Neuronal stem cell (in vitro differentiated cells): Measurements from ENCODE around the gene ELN.

Source experiments
- DNase-seq: peaks from one replicate; pipeline ENCODE4 v3.0.0-alpha.2; 2013; ENCODE audit warnings: low spot score
- H2AFZ ChIP-seq: one replicate; pipeline ENCODE4 v1.6.1; 2013; ENCODE audit warnings: mild to moderate bottlenecking, low read length, inconsistent platforms
- H2AK5ac ChIP-seq: 2 replicates; pipeline ENCODE4 v1.6.1; 2013; ENCODE audit warnings: low read depth, mild to moderate bottlenecking, inconsistent platforms, low read length, moderate library complexity, mixed read lengths
- H2BK120ac ChIP-seq: 2 replicates; pipeline ENCODE4 v1.6.1; 2013; ENCODE audit warnings: low read depth, mild to moderate bottlenecking, inconsistent platforms, low read length, moderate library complexity, mixed read lengths
- H2BK12ac ChIP-seq: one replicate; pipeline ENCODE4 v1.6.1; 2013; ENCODE audit warnings: low read length, inconsistent platforms
- H2BK15ac ChIP-seq: 2 replicates; pipeline ENCODE4 v1.6.1; 2013; ENCODE audit warnings: mild to moderate bottlenecking, low read length, inconsistent platforms, mixed read lengths
- H2BK5ac ChIP-seq: one replicate; pipeline ENCODE4 v1.6.1; 2013; ENCODE audit warnings: inconsistent platforms, mild to moderate bottlenecking, low read length, moderate library complexity
- H3K14ac ChIP-seq: one replicate; pipeline ENCODE4 v1.6.1; 2013; ENCODE audit warnings: low read length, inconsistent platforms
- H3K18ac ChIP-seq: 2 replicates; pipeline ENCODE4 v1.6.1; 2013; ENCODE audit warnings: low read length, inconsistent platforms
- H3K23ac ChIP-seq: 2 replicates; pipeline ENCODE4 v1.6.1; 2013; ENCODE audit warnings: low read depth, mild to moderate bottlenecking, mixed read lengths, low read length, inconsistent platforms; ENCODE audit not compliant: poor library complexity
- H3K27ac ChIP-seq: replicated peaks from 3 replicates; pipeline ENCODE4 v1.5.1; 2013; ENCODE audit warnings: low read length, inconsistent platforms
- H3K27me3 ChIP-seq, 3 experiments: 2 replicates each; pipeline ENCODE4 v1.6.1; 2013; ENCODE audit warnings: low read length in 3 of 3, mild to moderate bottlenecking in 2 of 3, inconsistent platforms in 1 of 3, low read depth in 1 of 3, mixed read lengths in 1 of 3, moderate library complexity in 1 of 3; ENCODE audit not compliant: control insufficient read depth in 3 of 3, insufficient read depth in 3 of 3
- H3K36me3 ChIP-seq, 2 donors: replicated peaks in 1 of 2; 2 replicates each; pipeline ENCODE4 v1.6.1; 2013; ENCODE audit warnings: low read length in 2 of 2; ENCODE audit not compliant: control insufficient read depth in 2 of 2, insufficient read depth in 2 of 2
- H3K4ac ChIP-seq: 2 replicates; pipeline ENCODE4 v1.6.1; 2013; ENCODE audit warnings: inconsistent platforms, mild to moderate bottlenecking, low read length, moderate library complexity
- H3K4me1 ChIP-seq, 2 donors: 1 replicate in 1 of 2; 2 replicates in 1 of 2; pipeline ENCODE4 v1.6.1; 2013; ENCODE audit warnings: low read length in 2 of 2, low read depth in 1 of 2; ENCODE audit not compliant: control insufficient read depth in 2 of 2, insufficient read depth in 1 of 2
- H3K4me2 ChIP-seq: one replicate; pipeline ENCODE4 v1.6.1; 2013; ENCODE audit warnings: mild to moderate bottlenecking, low read length, inconsistent platforms; ENCODE audit not compliant: insufficient read depth, poor library complexity, severe bottlenecking
- H3K4me3 ChIP-seq, 2 donors: 2 replicates each; pipeline ENCODE4 v1.5.1; 2013; ENCODE audit warnings: low read length in 2 of 2, mild to moderate bottlenecking in 2 of 2, inconsistent platforms in 1 of 2, moderate library complexity in 1 of 2
- H3K79me1 ChIP-seq: one replicate; pipeline ENCODE4 v1.6.1; 2013; ENCODE audit warnings: low read depth, mild to moderate bottlenecking, inconsistent platforms, low read length, moderate library complexity
- H3K9ac ChIP-seq: one replicate; pipeline ENCODE4 v1.6.1; 2013; ENCODE audit warnings: mild to moderate bottlenecking, low read depth, low read length, inconsistent platforms; ENCODE audit not compliant: poor library complexity
- H3K9me3 ChIP-seq, 2 donors: replicated peaks in 1 of 2; 2 replicates each; pipeline versions ENCODE3 to v1.6.1; 2013; ENCODE audit warnings: low read length in 2 of 2, mild to moderate bottlenecking in 2 of 2, inconsistent platforms in 1 of 2, low read depth in 1 of 2, mixed read lengths in 1 of 2, moderate library complexity in 1 of 2; ENCODE audit not compliant: control insufficient read depth in 2 of 2, insufficient read depth in 1 of 2
- H4K8ac ChIP-seq: one replicate; pipeline ENCODE4 v1.6.1; 2013; ENCODE audit warnings: low read depth, mild to moderate bottlenecking, inconsistent platforms, low read length, moderate library complexity
- H4K91ac ChIP-seq: one replicate; pipeline ENCODE4 v1.6.1; 2013; ENCODE audit warnings: low read length, low read depth, mild to moderate bottlenecking, inconsistent platforms; ENCODE audit not compliant: poor library complexity
- WGBS, 2 donors: extraction: QIAGEN DNeasy Blood & Tissue Kit; methylation state at CpG; one replicate each; pipeline ENCODE4 v1.1.7; 2013; ENCODE audit warnings: missing lambda C conversion rate in 2 of 2, mixed read lengths in 1 of 2; ENCODE audit not compliant: insufficient read length in 2 of 2, insufficient replicate concordance in 1 of 2; ENCODE audit errors: extremely low coverage in 2 of 2; 5-methylcytosine and 5-hydroxymethylcytosine counted together

Gene ELN

DNA sequence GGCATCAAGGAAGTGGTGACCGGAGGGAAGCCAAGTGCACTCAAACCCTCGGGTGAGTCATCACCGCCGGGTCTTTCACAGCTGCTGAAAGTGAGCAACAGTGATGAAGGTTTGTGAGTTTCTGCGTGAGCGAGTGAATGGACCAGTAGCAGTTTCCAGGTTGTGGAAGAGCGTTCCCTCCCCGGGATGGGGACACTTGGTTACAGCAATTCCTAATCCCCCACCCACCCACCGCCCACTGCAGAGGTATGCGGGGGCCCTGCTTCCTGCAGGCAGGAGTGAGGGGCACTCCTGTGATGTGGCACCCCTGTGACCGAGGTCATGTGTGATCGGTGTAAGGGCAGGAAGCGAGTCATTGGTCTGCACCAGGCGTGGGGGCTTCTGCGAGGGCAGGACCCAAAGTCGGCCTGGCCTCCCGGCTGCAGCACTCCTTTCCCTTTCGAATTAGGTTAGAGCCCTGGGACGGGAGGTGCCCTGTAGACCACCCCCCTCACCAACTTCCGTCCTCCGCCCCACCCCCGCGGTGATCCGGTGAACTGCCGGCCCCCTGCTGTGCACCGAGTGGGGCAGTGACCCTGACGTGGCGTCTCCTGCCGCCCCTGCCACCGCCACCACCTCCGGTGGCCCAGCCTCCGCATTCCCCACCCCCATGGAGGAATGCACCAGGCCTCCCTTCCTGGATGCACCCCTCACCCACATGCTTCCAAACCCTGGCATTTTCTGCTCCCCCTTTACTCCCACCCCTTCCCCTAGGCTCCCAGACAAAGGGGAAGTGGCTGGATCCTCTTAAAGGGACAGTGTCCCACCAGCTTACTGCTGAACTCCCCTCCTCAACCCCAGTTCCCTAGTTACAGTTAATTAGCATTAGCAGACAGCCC, 66.5 kb downstream of the ELN start:
- peak overlapping the region; percentile 89 for H3K14ac ChIP-seq
- H4K91ac ChIP-seq = no peak overlapping the region
- H4K8ac ChIP-seq = no peak overlapping the region
- H3K27ac ChIP-seq = peak overlapping the region; percentile 48
- no peak overlapping the region for H3K23ac ChIP-seq
- peak overlapping the region; percentile 87 for H2AFZ ChIP-seq
- no CpG with 5 or more reads among the region's 32 CpGs for whole genome bisulfite sequencing, 2 donors
- no peak overlapping the region for H2BK12ac ChIP-seq
- peak overlapping the region; percentile 45 for H2BK15ac ChIP-seq
- peak; percentile 54 for DNase-seq
- H3K9ac ChIP-seq = peak overlapping the region; percentile 73
- H3K4me1 ChIP-seq = peaks cover 28 to 38% of the 10 kb centered on the region in 2 donors
- peak overlapping the region; percentile 83 for H2BK120ac ChIP-seq
- H2AK5ac ChIP-seq = peak overlapping the region; percentile 98
- H3K4ac ChIP-seq = peak overlapping the region; percentile 53
- peaks cover 12% of the 10 kb centered on the region for H3K79me1 ChIP-seq
- no peaks in the 10 kb centered on the region for H3K27me3 ChIP-seq
- peaks cover 9 to 21% of the 10 kb centered on the region in 2 donors for H3K9me3 ChIP-seq
- H2BK5ac ChIP-seq = peak overlapping the region; percentile 7
- peak overlapping the region in 1 of 2 donors; percentile 42 for H3K4me3 ChIP-seq
- peak overlapping the region; percentile 94 for H3K18ac ChIP-seq
- peaks cover 22 to 47% of the 10 kb centered on the region in 2 donors for H3K36me3 ChIP-seq
- H3K4me2 ChIP-seq = peak overlapping the region; percentile 49

DNA sequence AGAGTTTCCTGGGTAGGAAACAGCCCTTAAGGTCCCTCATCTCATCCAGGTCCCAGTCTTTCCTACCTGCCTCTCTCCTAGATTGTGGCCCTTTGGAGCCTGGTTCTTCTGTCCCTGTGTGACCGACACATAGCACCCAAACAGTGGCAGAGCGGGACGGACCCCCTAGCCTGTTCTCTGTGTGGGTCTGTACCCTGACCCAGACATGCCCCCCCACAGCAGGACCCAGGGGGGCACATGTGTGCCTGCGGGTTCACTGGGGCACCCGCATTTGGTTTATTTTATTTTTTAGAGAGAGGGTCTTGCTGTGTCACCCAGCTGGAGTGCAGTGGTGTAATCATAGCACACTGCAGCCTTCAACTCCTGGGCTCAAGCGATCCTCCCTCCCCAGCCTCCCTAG, 67.2 kb downstream of the ELN start:
- WGBS, 2 donors = no CpG with 5 or more reads among the region's 6 CpGs
- no peak overlapping the region for H4K91ac ChIP-seq

DNA sequence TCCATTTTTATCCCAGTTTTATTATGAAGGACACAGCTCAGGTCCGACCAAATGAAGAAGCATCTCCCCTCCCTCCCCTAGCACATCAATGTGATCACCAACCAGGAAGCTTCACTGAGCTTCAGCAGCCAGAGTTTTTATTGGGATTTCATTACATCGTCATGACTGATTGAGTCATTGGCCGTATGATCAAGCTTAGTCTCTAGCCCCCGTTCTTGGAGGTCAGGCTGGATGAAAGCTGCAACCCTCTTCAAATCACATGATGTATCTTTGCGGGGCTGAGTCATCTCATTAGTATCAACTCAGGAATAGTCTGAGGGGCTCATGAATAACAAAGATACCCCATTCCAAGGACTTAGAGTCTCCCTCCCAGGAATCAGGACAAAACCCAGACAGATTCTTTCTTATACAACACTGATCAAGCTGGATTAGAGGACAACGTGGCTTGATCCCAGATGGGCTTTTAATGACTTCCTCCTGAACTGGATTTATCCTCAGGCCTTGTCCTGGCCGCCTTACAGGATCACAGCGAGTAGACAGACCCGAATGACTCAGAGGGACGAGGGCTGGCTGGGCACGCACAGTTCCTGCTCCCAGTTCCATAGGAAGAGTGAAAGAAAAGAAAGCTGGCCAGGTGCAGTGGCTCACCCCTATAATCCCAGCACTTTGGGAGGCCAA, 70.1 kb downstream of the ELN start:
- Histone ChIP-seq H3K4me3 (no peak overlapping the region), H4K91ac (no peak overlapping the region), H3K27ac (no peak overlapping the region), H3K79me1 (peaks cover 12% of the 10 kb centered on the region), H3K27me3 (no peaks in the 10 kb centered on the region), H3K4me2 (no peak overlapping the region), H3K36me3 (peaks cover 22 to 72% of the 10 kb centered on the region in 2 donors), H2BK120ac (no peak overlapping the region), H3K18ac (no peak overlapping the region), H2BK5ac (no peak overlapping the region), H2BK12ac (no peak overlapping the region), H4K8ac (no peak overlapping the region), H2BK15ac (no peak overlapping the region), H3K23ac (no peak overlapping the region), H2AK5ac (no peak overlapping the region), H3K9ac (no peak overlapping the region), H3K14ac (no peak overlapping the region), H3K4me1 (peaks cover 18 to 21% of the 10 kb centered on the region in 2 donors), H3K9me3 (peaks cover 9 to 21% of the 10 kb centered on the region in 2 donors), H2AFZ (no peak overlapping the region), H3K4ac (no peak overlapping the region)
- no CpG with 5 or more reads among the region's 11 CpGs for WGBS, 2 donors
- DNase-seq = no peak

More for the DNA sequence above, 67.2 kb downstream of the ELN start:
- Histone ChIP-seq H2BK12ac (peak overlapping the region; percentile 95), H3K4me1 (peaks cover 28 to 38% of the 10 kb centered on the region in 2 donors), H2AK5ac (peak overlapping the region; percentile 74), H3K23ac (no peak overlapping the region), H2BK15ac (no peak overlapping the region), H3K36me3 (peaks cover 22 to 50% of the 10 kb centered on the region in 2 donors), H2BK5ac (no peak overlapping the region), H3K27ac (peak overlapping the region; percentile 14), H4K8ac (no peak overlapping the region), H3K27me3 (no peaks in the 10 kb centered on the region), H3K14ac (peak overlapping the region; percentile 84), H3K9ac (no peak overlapping the region), H3K18ac (peak overlapping the region; percentile 87), H3K79me1 (peaks cover 12% of the 10 kb centered on the region), H3K4ac (no peak overlapping the region), H3K4me3 (no peak overlapping the region), H2BK120ac (no peak overlapping the region), H3K9me3 (peaks cover 9 to 21% of the 10 kb centered on the region in 2 donors), H3K4me2 (no peak overlapping the region), H2AFZ (peak overlapping the region; percentile 87)
- DNase-seq = no peak

DNA sequence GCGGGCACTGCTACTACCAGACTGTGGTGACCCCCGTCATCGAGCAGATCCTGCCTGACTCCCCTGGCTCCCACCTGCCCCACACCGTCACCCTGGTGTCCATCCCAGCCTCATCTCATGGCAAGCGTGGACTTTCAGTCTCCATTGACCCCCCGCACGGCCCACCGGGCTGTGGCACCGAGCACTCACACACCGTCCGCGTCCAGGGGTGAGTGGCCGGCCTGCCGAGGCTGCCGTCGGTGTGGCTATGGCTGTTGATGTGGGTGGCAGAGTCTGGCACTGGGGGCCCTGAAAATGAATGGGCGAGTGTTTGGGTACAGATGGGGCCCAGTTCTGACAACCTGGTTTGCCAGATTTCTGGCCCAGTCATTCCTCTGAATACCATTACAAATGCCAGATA, 71.1 kb downstream of the ELN start:
- peaks cover 24 to 78% of the 10 kb centered on the region in 2 donors for H3K36me3 ChIP-seq
- no peaks in the 10 kb centered on the region for H3K27me3 ChIP-seq
- H3K18ac ChIP-seq = peak overlapping the region; percentile 71
- no peak overlapping the region for H3K4ac ChIP-seq
- no peak overlapping the region for H4K91ac ChIP-seq
- H3K27ac ChIP-seq = no peak overlapping the region
- peak overlapping the region; percentile 56 for H3K14ac ChIP-seq
- H2BK5ac ChIP-seq = no peak overlapping the region
- H3K9me3 ChIP-seq = peaks cover 9 to 21% of the 10 kb centered on the region in 2 donors
- no peak overlapping the region for H2BK15ac ChIP-seq
- no peak overlapping the region for H3K4me3 ChIP-seq
- H3K79me1 ChIP-seq = peaks cover 9% of the 10 kb centered on the region
- H2AFZ ChIP-seq = no peak overlapping the region
- H3K4me1 ChIP-seq = peaks cover 10 to 13% of the 10 kb centered on the region in 2 donors
- H4K8ac ChIP-seq = no peak overlapping the region
- no peak overlapping the region for H2BK120ac ChIP-seq
- H3K23ac ChIP-seq = peak overlapping the region; percentile 55
- H2BK12ac ChIP-seq = no peak overlapping the region
- no peak for DNase-seq
- H2AK5ac ChIP-seq = no peak overlapping the region
- H3K4me2 ChIP-seq = no peak overlapping the region
- H3K9ac ChIP-seq = no peak overlapping the region
- no CpG with 5 or more reads among the region's 17 CpGs for WGBS, 2 donors
